Measurements from ENCODE around the gene ESR1. TPM values are rescaled to one million over a fixed set of nuclear protein-coding genes. Genes with fewer than 3 reads are reported as not detected.
"Not testable (repeated sequence)": the region's sequence is repeated elsewhere in the genome, so short reads cannot be mapped to it uniquely, and the experiment has no call there.

ESR1 gene
- total RNA-seq, 1 donor from 2014 or later = not detected

- no peak for TF ChIP-seq CTCF (IDR thresholded peaks at IDR 0.05; ENCODE audit: unreplicated experiment)
- peaks cover 1% of the 10 kb centered on the region for H3K27me3 Mint-ChIP-seq (ENCODE audit: low read depth)
- no peaks in the 10 kb centered on the region for H3K4me1 Mint-ChIP-seq
- H3K27ac Mint-ChIP-seq = no peak overlapping the region
- DNase-seq (ENCODE audit: low spot score in 2 of 2, unreplicated experiment in 2 of 2) = no peak
- H3K4me3 Mint-ChIP-seq = no peak overlapping the region
- H3K9me3 Mint-ChIP-seq = peaks cover 20% of the 10 kb centered on the region
- no peaks in the 10 kb centered on the region for H3K36me3 Mint-ChIP-seq
Measured at GRCh38 chr6:152071318-152071717, 263.8 kb downstream of the ESR1 start.

GRCh38 chr6:152071843-152072242 is 264.4 kb downstream of the ESR1 start:
- Mint-ChIP-seq H3K27me3 (ENCODE audit: low read depth) (peaks cover 1% of the 10 kb centered on the region), H3K27ac (no peak overlapping the region), H3K36me3 (no peaks in the 10 kb centered on the region), H3K4me3 (no peak overlapping the region), H3K4me1 (no peaks in the 10 kb centered on the region), H3K9me3 (peaks cover 25% of the 10 kb centered on the region)
- no peak for TF ChIP-seq CTCF (IDR thresholded peaks at IDR 0.05; ENCODE audit: unreplicated experiment)
- DNase-seq (ENCODE audit: low spot score in 2 of 2, unreplicated experiment in 2 of 2) = no peak

GRCh38 chr6:152076242-152076641 is 268.8 kb downstream of the ESR1 start:
- not testable (repeated sequence) for DNase-seq (ENCODE audit: low spot score in 2 of 2, unreplicated experiment in 2 of 2); H3K36me3 Mint-ChIP-seq
- H3K9me3 Mint-ChIP-seq = peaks cover 29% of the 10 kb centered on the region

GRCh38 chr6:152078001-152078400 is 270.5 kb downstream of the ESR1 start:
- no peak for DNase-seq (ENCODE audit: low spot score in 2 of 2, unreplicated experiment in 2 of 2)
- Mint-ChIP-seq H3K4me1 (no peaks in the 10 kb centered on the region), H3K4me3 (no peak overlapping the region), H3K27me3 (ENCODE audit: low read depth) (peaks cover 5% of the 10 kb centered on the region), H3K36me3 (no peaks in the 10 kb centered on the region), H3K9me3 (peaks cover 37% of the 10 kb centered on the region), H3K27ac (no peak overlapping the region)
- TF ChIP-seq CTCF (IDR thresholded peaks at IDR 0.05; ENCODE audit: unreplicated experiment) = no peak

More at GRCh38 chr6:152076242-152076641, 268.8 kb downstream of the ESR1 start:
- not testable (repeated sequence) for H3K27ac Mint-ChIP-seq; H3K4me1 Mint-ChIP-seq; H3K4me3 Mint-ChIP-seq; H3K27me3 Mint-ChIP-seq (ENCODE audit: low read depth)

GRCh38 chr6:152078804-152079203 is 271.3 kb downstream of the ESR1 start:
- peaks cover 5% of the 10 kb centered on the region for H3K27me3 Mint-ChIP-seq (ENCODE audit: low read depth)
- no peaks in the 10 kb centered on the region for H3K36me3 Mint-ChIP-seq
- TF ChIP-seq CTCF (IDR thresholded peaks at IDR 0.05; ENCODE audit: unreplicated experiment) = no peak
- no peak overlapping the region for H3K4me3 Mint-ChIP-seq
- no peaks in the 10 kb centered on the region for H3K4me1 Mint-ChIP-seq
- H3K9me3 Mint-ChIP-seq = peaks cover 42% of the 10 kb centered on the region
- no peak overlapping the region for H3K27ac Mint-ChIP-seq
- DNase-seq (ENCODE audit: low spot score in 2 of 2, unreplicated experiment in 2 of 2) = no peak

GRCh38 chr6:152085451-152085921 is 278.0 kb downstream of the ESR1 start:
- no peak overlapping the region for H3K27ac Mint-ChIP-seq
- no peaks in the 10 kb centered on the region for H3K36me3 Mint-ChIP-seq
- TF ChIP-seq CTCF (IDR thresholded peaks at IDR 0.05; ENCODE audit: unreplicated experiment) = no peak

More at GRCh38 chr6:152085451-152085921, 278.0 kb downstream of the ESR1 start:
- Mint-ChIP-seq H3K4me1 (no peaks in the 10 kb centered on the region), H3K9me3 (peaks cover 13% of the 10 kb centered on the region), H3K4me3 (no peak overlapping the region), H3K27me3 (ENCODE audit: low read depth) (peaks cover 7% of the 10 kb centered on the region)
- no peak for DNase-seq (ENCODE audit: low spot score in 2 of 2, unreplicated experiment in 2 of 2)
